Keratinocyte (primary cell): Measurements from ENCODE around the gene CREB3L1. TPM values are rescaled to one million over a fixed set of nuclear protein-coding genes. Genes with fewer than 3 reads are reported as not detected.

Experiments
- DNase-seq: peaks from one replicate; pipeline ENCODE4 v3.0.0-alpha.2; 2011; ENCODE audit warnings: low read depth, missing footprints, low spot score
- FAIRE-seq: peaks from 2 replicates; lab custom pipeline; 2011; peaks lifted over from hg19 to GRCh38; lab: Jason Lieb, UNC
- H2AFZ ChIP-seq: 2 replicates; pipeline ENCODE4 v1.6.0; 2012; ENCODE audit warnings: low read length, control low read depth, inconsistent platforms; ENCODE audit not compliant: control insufficient read depth
- H3K27ac ChIP-seq: 2 replicates; pipeline ENCODE4 v1.5.1; 2011; ENCODE audit warnings: low read length; ENCODE audit not compliant: control insufficient read depth, insufficient read depth
- H3K27me3 ChIP-seq: 3 replicates; pipeline ENCODE4 v1.6.0; 2011; ENCODE audit warnings: low read length; ENCODE audit not compliant: control insufficient read depth, insufficient read depth; ENCODE audit errors: extremely low read depth
- H3K36me3 ChIP-seq, 2 experiments: 2 replicates in 1 of 2; 3 replicates in 1 of 2; pipeline ENCODE4 v1.5.1; 2011; ENCODE audit warnings: low read length in 2 of 2, mild to moderate bottlenecking in 1 of 2; ENCODE audit not compliant: control insufficient read depth in 2 of 2, insufficient read depth in 2 of 2; ENCODE audit errors: extremely low read depth in 1 of 2
- H3K4me1 ChIP-seq: 3 replicates; pipeline ENCODE4 v1.5.1; 2011; ENCODE audit warnings: low read length; ENCODE audit not compliant: control insufficient read depth, insufficient read depth; ENCODE audit errors: extremely low read depth
- H3K4me2 ChIP-seq: 3 replicates; pipeline ENCODE4 v1.6.0; 2011; ENCODE audit warnings: low read depth, low read length; ENCODE audit not compliant: control insufficient read depth, insufficient read depth; ENCODE audit errors: extremely low read depth
- H3K4me3 ChIP-seq, 3 experiments: fragments of 200-600 bp in 1 of 3; sonication (generic) in 1 of 3; 2 replicates in 2 of 3; 3 replicates in 1 of 3; pipeline ENCODE4 v1.5.1; 2011 to 2016; ENCODE audit warnings: low read length in 3 of 3, mild to moderate bottlenecking in 3 of 3, control low read depth in 2 of 3, inconsistent platforms in 1 of 3, low read depth in 1 of 3, mixed read lengths in 1 of 3, mixed run types in 1 of 3, moderate library complexity in 1 of 3; ENCODE audit not compliant: control insufficient read depth in 2 of 3, insufficient read depth in 2 of 3; ENCODE audit errors: extremely low read depth in 1 of 3
- H3K79me2 ChIP-seq: 2 replicates; pipeline ENCODE4 v1.6.0; 2012; ENCODE audit warnings: low read length; ENCODE audit not compliant: control insufficient read depth, insufficient read depth
- H3K9ac ChIP-seq: 3 replicates; pipeline ENCODE4 v1.6.0; 2011; ENCODE audit warnings: low read length; ENCODE audit not compliant: control insufficient read depth, insufficient read depth; ENCODE audit errors: extremely low read depth
- H3K9me1 ChIP-seq: 3 replicates; pipeline ENCODE4 v1.6.0; 2011; ENCODE audit warnings: low read length; ENCODE audit not compliant: control insufficient read depth, insufficient read depth; ENCODE audit errors: extremely low read depth
- H3K9me3 ChIP-seq: 2 replicates; pipeline ENCODE4 v1.5.1; 2012; ENCODE audit warnings: low read depth, low read length; ENCODE audit not compliant: control insufficient read depth
- H4K20me1 ChIP-seq: 3 replicates; pipeline ENCODE4 v1.6.0; 2011; ENCODE audit warnings: low read length; ENCODE audit not compliant: control insufficient read depth, insufficient read depth; ENCODE audit errors: extremely low read depth
- EZH2 ChIP-seq: IDR thresholded peaks from one replicate; pipeline ENCODE4 v1.6.1; 2012; ENCODE audit warnings: inconsistent platforms, mild to moderate bottlenecking, low read length, moderate library complexity
- dilution Hi-C: fragments of 300-500 bp; cut with MboI; formaldehyde crosslinking; loops from one replicate; pipeline ENCODE4 v1.7.0; 2020; ENCODE audit warnings: low sequenced_read_pairs; ENCODE audit not compliant: extremely low pct_ligation_motif_present
- polyA plus RNA-seq, 5 experiments: library from polyadenylated mRNA; depleted of rRNA in 3 of 5; stranded (reverse) in 3 of 5; stranded (forward) in 1 of 5; unstranded in 1 of 5; fragments of >200 nt; gene quantifications; 1 replicate in 1 of 5; 2 replicates in 3 of 5; 3 replicates in 1 of 5; pipeline versions ENCODE4 v1.2.1 to v1.2.3, GENCODE V29; 2011 to 2012; ENCODE audit warnings: missing spikeins in 2 of 5, low read depth in 1 of 5, low replicate concordance in 1 of 5
- TF ChIP-seq, protein P1 (sequence below), 3 experiments: IDR thresholded peaks in 1 of 3; conservative IDR thresholded peaks in 1 of 3; optimal IDR thresholded peaks in 1 of 3; 2 replicates in 2 of 3; 3 replicates in 1 of 3; pipeline versions ENCODE3 to v1.5.1; 2011; ENCODE audit warnings: low read length in 3 of 3, mild to moderate bottlenecking in 3 of 3, moderate library complexity in 2 of 3, control low read depth in 1 of 3, inconsistent platforms in 1 of 3; ENCODE audit not compliant: insufficient read depth in 2 of 3; ENCODE audit errors: extremely low read depth in 1 of 3

CREB3L1 gene
- polyA plus RNA-seq, 1 donor (not counting 4 experiments of a cell fraction or from before 2014, with no cell fraction given) = not detected

DNA sequence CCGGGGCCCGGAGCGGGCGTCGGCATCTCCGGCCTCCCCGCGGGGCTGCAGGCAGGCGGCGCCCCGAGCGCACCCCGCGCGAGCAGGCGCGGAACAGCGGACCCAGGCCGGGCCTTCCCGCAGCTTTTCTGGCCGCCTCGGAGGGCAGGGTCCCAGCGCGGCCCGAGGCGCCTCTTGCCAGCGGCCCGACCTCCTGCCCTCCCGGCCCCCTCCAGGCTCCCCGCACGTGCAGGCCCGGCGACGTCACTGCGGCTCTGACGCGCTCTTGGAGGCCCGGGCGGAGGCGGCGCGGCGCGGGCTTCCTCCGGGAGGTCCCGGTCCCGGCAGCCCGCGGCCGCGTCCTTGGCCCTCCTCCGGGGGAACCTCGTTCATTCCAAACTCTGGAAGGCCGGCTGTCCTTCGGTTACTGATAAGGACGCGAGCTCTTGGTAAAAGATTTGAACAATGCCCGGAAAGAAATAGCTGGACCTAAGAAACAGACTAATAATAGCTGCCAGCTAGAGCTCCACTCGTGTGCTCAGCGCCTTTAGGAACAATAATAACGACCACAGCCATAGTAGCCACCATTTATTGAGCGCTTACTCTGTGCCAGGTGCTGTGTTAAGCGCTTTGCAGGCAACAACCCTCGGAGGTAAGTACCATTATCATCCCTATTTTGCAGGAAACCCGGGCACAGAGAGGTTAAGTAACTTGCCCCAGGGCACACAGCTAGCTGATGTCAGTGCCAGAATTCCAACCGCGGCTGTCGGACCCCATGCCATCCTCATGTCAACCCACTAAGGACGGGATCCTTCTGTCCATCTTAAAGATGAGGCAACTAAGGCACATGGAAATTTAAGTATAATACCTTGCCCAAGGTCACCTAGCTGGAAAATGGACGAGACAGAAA is 39.1 kb upstream of the CREB3L1 start:
- FAIRE-seq (no peak), DNase-seq (no peak)
- dilution Hi-C loops = no loop called here
- no peaks in the 10 kb centered on the region for H3K36me3 ChIP-seq
- H2AFZ ChIP-seq = peak overlapping the region; percentile 72
- TF ChIP-seq, protein P1, sequence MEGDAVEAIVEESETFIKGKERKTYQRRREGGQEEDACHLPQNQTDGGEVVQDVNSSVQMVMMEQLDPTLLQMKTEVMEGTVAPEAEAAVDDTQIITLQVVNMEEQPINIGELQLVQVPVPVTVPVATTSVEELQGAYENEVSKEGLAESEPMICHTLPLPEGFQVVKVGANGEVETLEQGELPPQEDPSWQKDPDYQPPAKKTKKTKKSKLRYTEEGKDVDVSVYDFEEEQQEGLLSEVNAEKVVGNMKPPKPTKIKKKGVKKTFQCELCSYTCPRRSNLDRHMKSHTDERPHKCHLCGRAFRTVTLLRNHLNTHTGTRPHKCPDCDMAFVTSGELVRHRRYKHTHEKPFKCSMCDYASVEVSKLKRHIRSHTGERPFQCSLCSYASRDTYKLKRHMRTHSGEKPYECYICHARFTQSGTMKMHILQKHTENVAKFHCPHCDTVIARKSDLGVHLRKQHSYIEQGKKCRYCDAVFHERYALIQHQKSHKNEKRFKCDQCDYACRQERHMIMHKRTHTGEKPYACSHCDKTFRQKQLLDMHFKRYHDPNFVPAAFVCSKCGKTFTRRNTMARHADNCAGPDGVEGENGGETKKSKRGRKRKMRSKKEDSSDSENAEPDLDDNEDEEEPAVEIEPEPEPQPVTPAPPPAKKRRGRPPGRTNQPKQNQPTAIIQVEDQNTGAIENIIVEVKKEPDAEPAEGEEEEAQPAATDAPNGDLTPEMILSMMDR (optimal IDR thresholded peaks at IDR 0.05 in 1 of 3, IDR thresholded peaks at IDR 0.05 in 1 of 3, conservative IDR thresholded peaks at IDR 0.05 in 1 of 3; ENCODE audit: extremely low read depth in 1 of 3, insufficient read depth in 2 of 3, low read length in 3 of 3) = no peak
- no peak for TF ChIP-seq EZH2
- H3K27me3 ChIP-seq = no peaks in the 10 kb centered on the region
- H3K4me1 ChIP-seq = peaks cover 41% of the 10 kb centered on the region
- no peaks in the 10 kb centered on the region for H3K9me3 ChIP-seq
- no peaks in the 10 kb centered on the region for H4K20me1 ChIP-seq
- peak overlapping the region; percentile 86 for H3K4me2 ChIP-seq
- peak overlapping the region; percentile 65 for H3K27ac ChIP-seq
- H3K4me3 ChIP-seq = peak overlapping the region; percentile 39 to 76 (median 62)
- H3K9me1 ChIP-seq = no peaks in the 10 kb centered on the region
- H3K9ac ChIP-seq = peak overlapping the region; percentile 64
- no peaks in the 10 kb centered on the region for H3K79me2 ChIP-seq

DNA sequence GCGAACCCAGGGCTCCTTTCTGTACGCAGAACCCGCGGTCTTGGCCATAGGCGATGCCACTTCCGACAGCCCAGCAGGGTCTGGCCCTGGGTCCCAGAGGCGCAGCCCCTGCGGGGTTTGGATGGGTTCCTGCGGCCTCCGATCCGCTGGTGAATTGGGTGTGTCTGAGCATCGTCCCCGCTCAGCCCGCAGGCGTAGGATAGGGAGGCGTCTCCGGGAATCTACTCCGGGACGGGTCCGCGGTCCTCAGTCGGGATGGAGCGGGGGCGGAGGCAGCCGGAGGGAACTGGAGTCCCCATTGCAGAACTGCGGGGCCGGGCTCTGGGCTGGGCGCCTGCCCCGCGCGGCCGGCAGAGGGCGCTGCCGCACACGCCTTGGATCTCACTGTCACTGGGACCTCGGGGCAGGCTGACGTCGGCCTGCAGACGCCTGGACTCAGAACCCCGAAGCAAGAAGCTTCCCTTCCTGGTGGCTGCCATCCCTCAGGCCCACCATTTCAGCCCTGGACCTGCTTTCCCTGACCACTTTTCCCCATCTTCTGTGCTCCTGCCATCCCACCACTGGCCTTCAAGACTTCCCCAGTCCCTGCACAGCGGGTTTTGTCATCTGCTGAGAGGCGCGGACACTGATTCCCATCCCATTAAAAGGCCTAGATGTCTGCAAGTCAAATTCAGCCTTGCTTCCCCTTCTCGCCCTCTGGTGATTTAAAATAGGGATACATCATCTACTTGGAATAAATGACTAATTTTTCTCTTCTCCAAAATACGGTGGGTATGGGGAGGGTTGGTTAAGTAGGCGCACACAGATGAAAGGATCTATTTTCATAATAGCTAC is 38.3 kb upstream of the CREB3L1 start:
- dilution Hi-C loops = no loop called here
- Histone ChIP-seq H3K9me3 (no peaks in the 10 kb centered on the region), H3K4me1 (peaks cover 46% of the 10 kb centered on the region), H3K27ac (peak overlapping the region; percentile 65), H3K9me1 (no peaks in the 10 kb centered on the region), H4K20me1 (no peaks in the 10 kb centered on the region), H3K4me2 (peak overlapping the region; percentile 86), H3K9ac (peak overlapping the region; percentile 64), H3K36me3 (no peaks in the 10 kb centered on the region), H3K4me3 (peak overlapping the region; percentile 22 to 76 (median 62)), H3K79me2 (no peaks in the 10 kb centered on the region), H3K27me3 (no peaks in the 10 kb centered on the region), H2AFZ (peak overlapping the region; percentile 59)
- DNase-seq (peak; percentile 46), FAIRE-seq (no peak)
- TF ChIP-seq EZH2 = no peak
- TF ChIP-seq, protein P1 (optimal IDR thresholded peaks at IDR 0.05 in 1 of 3, IDR thresholded peaks at IDR 0.05 in 1 of 3, conservative IDR thresholded peaks at IDR 0.05 in 1 of 3; ENCODE audit: extremely low read depth in 1 of 3, insufficient read depth in 2 of 3, low read length in 3 of 3) = peak; percentile 83 to 98 (median 94)
